ENCODE results near the gene CHRM2. TPM values are rescaled to one million over a fixed set of nuclear protein-coding genes. Genes with fewer than 3 reads are reported as not detected.

The CHRM2 gene
- total RNA-seq, 1 experiment from 2014 or later: not detected

- H3K4me2 ChIP-seq (ENCODE audit: low read length): no peak overlapping the region
- no peaks in the 10 kb centered on the region for H4K20me1 ChIP-seq (ENCODE audit: insufficient read depth)
- H3K4me1 ChIP-seq (ENCODE audit: control insufficient read depth in 1 of 2, insufficient read depth in 2 of 2, low read length in 2 of 2): no peaks in the 10 kb centered on the region
- RAD21 ChIA-PET (ENCODE audit: low non-redundant PET in 1 of 2, low total read pairs in 2 of 2, uncharacterized antibody in 2 of 2, unreplicated experiment in 2 of 2): no interaction called here
- ATAC-seq (no peak), DNase-seq (ENCODE audit: low read depth, low spot score) (no peak)
- CTCF ChIA-PET: no interaction called here
- H3K9ac ChIP-seq (ENCODE audit: low read length): no peak overlapping the region
- intact Hi-C loops (cut with micrococcal nuclease): no loop called here
- H3K9me2 ChIP-seq (ENCODE audit: insufficient read depth): no peaks in the 10 kb centered on the region
- no peaks in the 10 kb centered on the region for H3K27me3 ChIP-seq (ENCODE audit: insufficient read depth, low read length)
- no peak for TF ChIP-seq YY1 (IDR thresholded peaks at IDR 0.05; ENCODE audit: extremely low read depth, insufficient replicate concordance, low read depth, low read length)
- TF ChIP-seq, protein P1, sequence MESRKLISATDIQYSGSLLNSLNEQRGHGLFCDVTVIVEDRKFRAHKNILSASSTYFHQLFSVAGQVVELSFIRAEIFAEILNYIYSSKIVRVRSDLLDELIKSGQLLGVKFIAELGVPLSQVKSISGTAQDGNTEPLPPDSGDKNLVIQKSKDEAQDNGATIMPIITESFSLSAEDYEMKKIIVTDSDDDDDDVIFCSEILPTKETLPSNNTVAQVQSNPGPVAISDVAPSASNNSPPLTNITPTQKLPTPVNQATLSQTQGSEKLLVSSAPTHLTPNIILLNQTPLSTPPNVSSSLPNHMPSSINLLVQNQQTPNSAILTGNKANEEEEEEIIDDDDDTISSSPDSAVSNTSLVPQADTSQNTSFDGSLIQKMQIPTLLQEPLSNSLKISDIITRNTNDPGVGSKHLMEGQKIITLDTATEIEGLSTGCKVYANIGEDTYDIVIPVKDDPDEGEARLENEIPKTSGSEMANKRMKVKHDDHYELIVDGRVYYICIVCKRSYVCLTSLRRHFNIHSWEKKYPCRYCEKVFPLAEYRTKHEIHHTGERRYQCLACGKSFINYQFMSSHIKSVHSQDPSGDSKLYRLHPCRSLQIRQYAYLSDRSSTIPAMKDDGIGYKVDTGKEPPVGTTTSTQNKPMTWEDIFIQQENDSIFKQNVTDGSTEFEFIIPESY (IDR thresholded peaks at IDR 0.05; ENCODE audit: extremely low read depth, insufficient replicate concordance, low read length): no peak
- POLR2A ChIA-PET: no interaction called here
- no peak overlapping the region for H3K4me3 ChIP-seq (replicated peaks in 1 of 2; ENCODE audit: low read depth in 1 of 2, low read length in 2 of 2)
- H2AFZ ChIP-seq (ENCODE audit: low read depth, low read length, poor library complexity, severe bottlenecking): no peak overlapping the region
- H3K79me2 ChIP-seq (ENCODE audit: insufficient read depth, low read length): no peaks in the 10 kb centered on the region
- no peak overlapping the region for H3K27ac ChIP-seq (ENCODE audit: low read depth, low read length)
- BruUV-seq (replicated peaks): no TSS peak
- peaks cover 8 to 14% of the 10 kb centered on the region in 2 experiments; a peak in 2 of 4 replicates for H3K9me3 ChIP-seq (ENCODE audit: control insufficient read depth in 1 of 2, insufficient read depth in 1 of 2, low read depth in 1 of 2, low read length in 2 of 2)
- no peaks in the 10 kb centered on the region for H3K36me3 ChIP-seq (ENCODE audit: control insufficient read depth in 1 of 2, insufficient read depth in 2 of 2, low read length in 2 of 2)
These were observed 57.1 kb downstream of the CHRM2 start for GRCh38 chr7:136925556-136925955.

GRCh38 chr7:136931169-136931867, 62.9 kb downstream of the CHRM2 start:
- Histone ChIP-seq H3K9ac (ENCODE audit: low read length) (no peak overlapping the region), H3K4me3 (replicated peaks in 1 of 2; ENCODE audit: low read depth in 1 of 2, low read length in 2 of 2) (no peak overlapping the region), H2AFZ (ENCODE audit: low read depth, low read length, poor library complexity, severe bottlenecking) (no peak overlapping the region), H3K27ac (ENCODE audit: low read depth, low read length) (no peak overlapping the region), H3K9me2 (ENCODE audit: insufficient read depth) (no peaks in the 10 kb centered on the region), H3K9me3 (ENCODE audit: control insufficient read depth in 1 of 2, insufficient read depth in 1 of 2, low read depth in 1 of 2, low read length in 2 of 2) (peaks cover 13 to 20% of the 10 kb centered on the region in 2 experiments; a peak in 2 of 4 replicates), H3K79me2 (ENCODE audit: insufficient read depth, low read length) (no peaks in the 10 kb centered on the region), H4K20me1 (ENCODE audit: insufficient read depth) (no peaks in the 10 kb centered on the region), H3K27me3 (ENCODE audit: insufficient read depth, low read length) (no peaks in the 10 kb centered on the region), H3K4me1 (ENCODE audit: control insufficient read depth in 1 of 2, insufficient read depth in 2 of 2, low read length in 2 of 2) (no peaks in the 10 kb centered on the region), H3K4me2 (ENCODE audit: low read length) (no peak overlapping the region), H3K36me3 (ENCODE audit: control insufficient read depth in 1 of 2, insufficient read depth in 2 of 2, low read length in 2 of 2) (no peaks in the 10 kb centered on the region)
- ATAC-seq (no peak), DNase-seq (ENCODE audit: low read depth, low spot score) (no peak)
- CTCF ChIA-PET: no interaction called here
- intact Hi-C loops (cut with micrococcal nuclease): no loop called here
- BruUV-seq (replicated peaks): no TSS peak
- POLR2A ChIA-PET: no interaction called here
- RAD21 ChIA-PET (ENCODE audit: low non-redundant PET in 1 of 2, low total read pairs in 2 of 2, uncharacterized antibody in 2 of 2, unreplicated experiment in 2 of 2): no interaction called here
- TF ChIP-seq ATF3 (IDR thresholded peaks at IDR 0.05) (no peak), SRF (IDR thresholded peaks at IDR 0.05; ENCODE audit: low read depth) (no peak), ZNF274 (IDR thresholded peaks at IDR 0.05; ENCODE audit: low read depth, low read length) (no peak), ZFX (IDR thresholded peaks at IDR 0.05) (no peak), EZH2 (IDR thresholded peaks at IDR 0.05) (no peak), SIN3A (IDR thresholded peaks at IDR 0.05; ENCODE audit: low read depth) (no peak), EZH2phosphoT487 (IDR thresholded peaks at IDR 0.05; ENCODE audit: borderline replicate concordance) (no peak), FOSL1 (IDR thresholded peaks at IDR 0.05; ENCODE audit: low read depth) (no peak), ELF1 (IDR thresholded peaks at IDR 0.05; ENCODE audit: borderline replicate concordance, low read depth) (no peak), RAD21 (IDR thresholded peaks at IDR 0.05; ENCODE audit: low read depth) (no peak)
- TF ChIP-seq, protein P2, sequence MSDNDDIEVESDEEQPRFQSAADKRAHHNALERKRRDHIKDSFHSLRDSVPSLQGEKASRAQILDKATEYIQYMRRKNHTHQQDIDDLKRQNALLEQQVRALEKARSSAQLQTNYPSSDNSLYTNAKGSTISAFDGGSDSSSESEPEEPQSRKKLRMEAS (IDR thresholded peaks at IDR 0.05): no peak
- TF ChIP-seq, protein P1 (IDR thresholded peaks at IDR 0.05; ENCODE audit: extremely low read depth, insufficient replicate concordance, low read length): no peak
